Nephron (organoid): Measurements from ENCODE around the gene ZFC3H1.

Experiments used
- H3K27ac Mint-ChIP-seq, 3 experiments: 2 replicates each; pipeline ENCODE4 v1.8.0; 2020; ENCODE audit warnings: mixed read lengths in 3 of 3, mild to moderate bottlenecking in 2 of 3, moderate library complexity in 1 of 3
- H3K27me3 Mint-ChIP-seq: 2 replicates; pipeline ENCODE4 v1.8.0; 2021; ENCODE audit warnings: low read depth, mild to moderate bottlenecking, moderate library complexity, mixed read lengths
- H3K36me3 Mint-ChIP-seq: 2 replicates; pipeline ENCODE4 v1.8.0; 2020; ENCODE audit warnings: low read depth, mixed read lengths
- H3K4me1 Mint-ChIP-seq: 2 replicates; pipeline ENCODE4 v1.8.0; 2020; ENCODE audit warnings: mixed read lengths
- H3K4me3 Mint-ChIP-seq, 3 experiments: 2 replicates each; pipeline ENCODE4 v1.8.0; 2020; ENCODE audit warnings: mild to moderate bottlenecking in 3 of 3, mixed read lengths in 3 of 3, moderate library complexity in 2 of 3
- H3K9me3 Mint-ChIP-seq: 2 replicates; pipeline ENCODE4 v1.8.0; 2020; ENCODE audit warnings: mixed read lengths
- TF ChIP-seq, protein P1 (sequence below), 3 experiments: fragments of 200-600 bp; sonication (generic); IDR thresholded peaks; one replicate each; pipeline ENCODE4 v1.5.0; 2021; ENCODE audit warnings: antibody characterized with exemption in 3 of 3; ENCODE audit not compliant: unreplicated experiment in 3 of 3

Gene ZFC3H1, protein sequence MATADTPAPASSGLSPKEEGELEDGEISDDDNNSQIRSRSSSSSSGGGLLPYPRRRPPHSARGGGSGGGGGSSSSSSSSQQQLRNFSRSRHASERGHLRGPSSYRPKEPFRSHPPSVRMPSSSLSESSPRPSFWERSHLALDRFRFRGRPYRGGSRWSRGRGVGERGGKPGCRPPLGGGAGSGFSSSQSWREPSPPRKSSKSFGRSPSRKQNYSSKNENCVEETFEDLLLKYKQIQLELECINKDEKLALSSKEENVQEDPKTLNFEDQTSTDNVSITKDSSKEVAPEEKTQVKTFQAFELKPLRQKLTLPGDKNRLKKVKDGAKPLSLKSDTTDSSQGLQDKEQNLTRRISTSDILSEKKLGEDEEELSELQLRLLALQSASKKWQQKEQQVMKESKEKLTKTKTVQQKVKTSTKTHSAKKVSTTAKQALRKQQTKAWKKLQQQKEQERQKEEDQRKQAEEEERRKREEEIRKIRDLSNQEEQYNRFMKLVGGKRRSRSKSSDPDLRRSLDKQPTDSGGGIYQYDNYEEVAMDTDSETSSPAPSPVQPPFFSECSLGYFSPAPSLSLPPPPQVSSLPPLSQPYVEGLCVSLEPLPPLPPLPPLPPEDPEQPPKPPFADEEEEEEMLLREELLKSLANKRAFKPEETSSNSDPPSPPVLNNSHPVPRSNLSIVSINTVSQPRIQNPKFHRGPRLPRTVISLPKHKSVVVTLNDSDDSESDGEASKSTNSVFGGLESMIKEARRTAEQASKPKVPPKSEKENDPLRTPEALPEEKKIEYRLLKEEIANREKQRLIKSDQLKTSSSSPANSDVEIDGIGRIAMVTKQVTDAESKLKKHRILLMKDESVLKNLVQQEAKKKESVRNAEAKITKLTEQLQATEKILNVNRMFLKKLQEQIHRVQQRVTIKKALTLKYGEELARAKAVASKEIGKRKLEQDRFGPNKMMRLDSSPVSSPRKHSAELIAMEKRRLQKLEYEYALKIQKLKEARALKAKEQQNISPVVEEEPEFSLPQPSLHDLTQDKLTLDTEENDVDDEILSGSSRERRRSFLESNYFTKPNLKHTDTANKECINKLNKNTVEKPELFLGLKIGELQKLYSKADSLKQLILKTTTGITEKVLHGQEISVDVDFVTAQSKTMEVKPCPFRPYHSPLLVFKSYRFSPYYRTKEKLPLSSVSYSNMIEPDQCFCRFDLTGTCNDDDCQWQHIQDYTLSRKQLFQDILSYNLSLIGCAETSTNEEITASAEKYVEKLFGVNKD (N-terminal part only)

GRCh38 chr12:71663561-71664410, at the start of gene ZFC3H1, which contains the start of gene THAP2:
Gene ZFC3H1 (minus strand): TSS chr12:71663848. CDS start chr12:71663610, 238 bp downstream.
Gene THAP2 (plus strand): TSS chr12:71664301. CDS start chr12:71664510, 209 bp downstream.
- Mint-ChIP-seq H3K36me3 (peaks cover 27% of the 10 kb centered on the region), H3K4me1 (peaks cover 24% of the 10 kb centered on the region), H3K4me3 (peak within 1 kb of the TSS; percentile 94 to 98 (median 98)), H3K9me3 (no peaks in the 10 kb centered on the region), H3K27ac (peak within 1 kb of the TSS; percentile 96 to 99 (median 99)), H3K27me3 (no peaks in the 10 kb centered on the region)
- TF ChIP-seq, protein P1, sequence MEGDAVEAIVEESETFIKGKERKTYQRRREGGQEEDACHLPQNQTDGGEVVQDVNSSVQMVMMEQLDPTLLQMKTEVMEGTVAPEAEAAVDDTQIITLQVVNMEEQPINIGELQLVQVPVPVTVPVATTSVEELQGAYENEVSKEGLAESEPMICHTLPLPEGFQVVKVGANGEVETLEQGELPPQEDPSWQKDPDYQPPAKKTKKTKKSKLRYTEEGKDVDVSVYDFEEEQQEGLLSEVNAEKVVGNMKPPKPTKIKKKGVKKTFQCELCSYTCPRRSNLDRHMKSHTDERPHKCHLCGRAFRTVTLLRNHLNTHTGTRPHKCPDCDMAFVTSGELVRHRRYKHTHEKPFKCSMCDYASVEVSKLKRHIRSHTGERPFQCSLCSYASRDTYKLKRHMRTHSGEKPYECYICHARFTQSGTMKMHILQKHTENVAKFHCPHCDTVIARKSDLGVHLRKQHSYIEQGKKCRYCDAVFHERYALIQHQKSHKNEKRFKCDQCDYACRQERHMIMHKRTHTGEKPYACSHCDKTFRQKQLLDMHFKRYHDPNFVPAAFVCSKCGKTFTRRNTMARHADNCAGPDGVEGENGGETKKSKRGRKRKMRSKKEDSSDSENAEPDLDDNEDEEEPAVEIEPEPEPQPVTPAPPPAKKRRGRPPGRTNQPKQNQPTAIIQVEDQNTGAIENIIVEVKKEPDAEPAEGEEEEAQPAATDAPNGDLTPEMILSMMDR (IDR thresholded peaks at IDR 0.05; ENCODE audit: unreplicated experiment in 3 of 3): peak in 2 of 3 experiments; percentile 16 to 18

- H3K36me3 Mint-ChIP-seq: peaks cover 5% of the 10 kb centered on the region
- no peaks in the 10 kb centered on the region for H3K27me3 Mint-ChIP-seq
- no peaks in the 10 kb centered on the region for H3K4me1 Mint-ChIP-seq
- H3K4me3 Mint-ChIP-seq: no peak overlapping the region
- TF ChIP-seq, protein P1 (IDR thresholded peaks at IDR 0.05; ENCODE audit: unreplicated experiment in 3 of 3): no peak
- H3K9me3 Mint-ChIP-seq: peaks cover 13% of the 10 kb centered on the region
- H3K27ac Mint-ChIP-seq: no peak overlapping the region
Measured at GRCh38 chr12:71710276-71711125, 46.9 kb upstream of the ZFC3H1 start.

DNA sequence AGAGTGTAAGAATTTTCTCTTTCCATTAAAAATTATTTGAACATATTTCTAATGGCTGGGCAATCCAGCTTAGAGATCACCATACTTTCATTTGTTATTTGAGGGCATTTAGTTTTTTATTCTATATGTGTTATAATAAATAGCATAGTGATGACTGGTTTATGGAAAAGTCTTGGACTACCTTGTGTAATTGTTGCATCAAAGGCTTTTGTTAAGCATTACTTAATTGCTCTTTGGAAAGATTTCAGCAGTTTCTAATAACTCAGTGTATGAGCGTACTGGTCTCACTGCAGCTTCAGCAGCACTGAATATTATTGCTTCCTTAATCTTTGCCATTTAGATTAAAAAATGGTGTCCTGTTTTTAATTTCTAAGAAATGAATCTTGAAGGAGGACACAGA, 45.0 kb upstream of the ZFC3H1 start:
- Mint-ChIP-seq H3K36me3 (peaks cover 8% of the 10 kb centered on the region), H3K27ac (no peak overlapping the region), H3K27me3 (no peaks in the 10 kb centered on the region), H3K4me1 (no peaks in the 10 kb centered on the region), H3K4me3 (no peak overlapping the region), H3K9me3 (peaks cover 13% of the 10 kb centered on the region)
- TF ChIP-seq, protein P1 (IDR thresholded peaks at IDR 0.05; ENCODE audit: unreplicated experiment in 3 of 3): no peak

DNA sequence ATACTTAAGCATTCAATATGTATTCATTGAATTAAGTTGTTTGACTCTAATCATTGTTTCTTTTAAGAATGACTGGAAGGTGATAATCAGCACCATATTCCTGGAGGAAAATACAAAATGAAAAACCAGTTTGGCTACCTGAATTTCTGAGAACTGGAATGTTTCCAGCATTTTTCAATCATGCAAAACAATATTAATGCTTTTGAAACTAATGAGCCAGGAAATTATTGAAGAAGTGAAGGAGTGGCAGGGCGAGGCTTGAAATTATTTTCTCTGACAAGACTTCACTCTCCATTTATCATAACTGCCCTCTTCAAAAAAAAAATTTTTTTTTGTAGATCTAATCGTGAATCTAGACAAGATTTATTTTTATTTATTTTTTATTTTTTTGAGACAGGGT, 41.3 kb upstream of the ZFC3H1 start:
- no peaks in the 10 kb centered on the region for H3K27me3 Mint-ChIP-seq
- H3K27ac Mint-ChIP-seq: no peak overlapping the region
- TF ChIP-seq, protein P1 (IDR thresholded peaks at IDR 0.05; ENCODE audit: unreplicated experiment in 3 of 3): no peak
- no peaks in the 10 kb centered on the region for H3K9me3 Mint-ChIP-seq
- peaks cover 16% of the 10 kb centered on the region for H3K36me3 Mint-ChIP-seq
- H3K4me3 Mint-ChIP-seq: no peak overlapping the region
- H3K4me1 Mint-ChIP-seq: no peaks in the 10 kb centered on the region
